Keratinocyte (primary cell): ENCODE data around the gene CTXN2. TPM values are rescaled to one million over a fixed set of nuclear protein-coding genes. Genes with fewer than 3 reads are reported as not detected.

ENCODE experiments used
- DNase-seq: peaks from one replicate; pipeline ENCODE4 v3.0.0-alpha.2; 2011; ENCODE audit warnings: low read depth, missing footprints, low spot score
- FAIRE-seq: peaks from 2 replicates; lab custom pipeline; 2011; peaks lifted over from hg19 to GRCh38; lab: Jason Lieb, UNC
- H2AFZ ChIP-seq: 2 replicates; pipeline ENCODE4 v1.6.0; 2012; ENCODE audit warnings: low read length, control low read depth, inconsistent platforms; ENCODE audit not compliant: control insufficient read depth
- H3K27ac ChIP-seq: 2 replicates; pipeline ENCODE4 v1.5.1; 2011; ENCODE audit warnings: low read length; ENCODE audit not compliant: control insufficient read depth, insufficient read depth
- H3K27me3 ChIP-seq: 3 replicates; pipeline ENCODE4 v1.6.0; 2011; ENCODE audit warnings: low read length; ENCODE audit not compliant: control insufficient read depth, insufficient read depth; ENCODE audit errors: extremely low read depth
- H3K36me3 ChIP-seq, 2 experiments: 2 replicates in 1 of 2; 3 replicates in 1 of 2; pipeline ENCODE4 v1.5.1; 2011; ENCODE audit warnings: low read length in 2 of 2, mild to moderate bottlenecking in 1 of 2; ENCODE audit not compliant: control insufficient read depth in 2 of 2, insufficient read depth in 2 of 2; ENCODE audit errors: extremely low read depth in 1 of 2
- H3K4me1 ChIP-seq: 3 replicates; pipeline ENCODE4 v1.5.1; 2011; ENCODE audit warnings: low read length; ENCODE audit not compliant: control insufficient read depth, insufficient read depth; ENCODE audit errors: extremely low read depth
- H3K4me2 ChIP-seq: 3 replicates; pipeline ENCODE4 v1.6.0; 2011; ENCODE audit warnings: low read depth, low read length; ENCODE audit not compliant: control insufficient read depth, insufficient read depth; ENCODE audit errors: extremely low read depth
- H3K4me3 ChIP-seq, 3 experiments: fragments of 200-600 bp in 1 of 3; sonication (generic) in 1 of 3; 2 replicates in 2 of 3; 3 replicates in 1 of 3; pipeline ENCODE4 v1.5.1; 2011 to 2016; ENCODE audit warnings: low read length in 3 of 3, mild to moderate bottlenecking in 3 of 3, control low read depth in 2 of 3, inconsistent platforms in 1 of 3, low read depth in 1 of 3, mixed read lengths in 1 of 3, mixed run types in 1 of 3, moderate library complexity in 1 of 3; ENCODE audit not compliant: control insufficient read depth in 2 of 3, insufficient read depth in 2 of 3; ENCODE audit errors: extremely low read depth in 1 of 3
- H3K79me2 ChIP-seq: 2 replicates; pipeline ENCODE4 v1.6.0; 2012; ENCODE audit warnings: low read length; ENCODE audit not compliant: control insufficient read depth, insufficient read depth
- H3K9ac ChIP-seq: 3 replicates; pipeline ENCODE4 v1.6.0; 2011; ENCODE audit warnings: low read length; ENCODE audit not compliant: control insufficient read depth, insufficient read depth; ENCODE audit errors: extremely low read depth
- H3K9me1 ChIP-seq: 3 replicates; pipeline ENCODE4 v1.6.0; 2011; ENCODE audit warnings: low read length; ENCODE audit not compliant: control insufficient read depth, insufficient read depth; ENCODE audit errors: extremely low read depth
- H3K9me3 ChIP-seq: 2 replicates; pipeline ENCODE4 v1.5.1; 2012; ENCODE audit warnings: low read depth, low read length; ENCODE audit not compliant: control insufficient read depth
- H4K20me1 ChIP-seq: 3 replicates; pipeline ENCODE4 v1.6.0; 2011; ENCODE audit warnings: low read length; ENCODE audit not compliant: control insufficient read depth, insufficient read depth; ENCODE audit errors: extremely low read depth
- CTCF ChIP-seq, 3 experiments: IDR thresholded peaks in 1 of 3; conservative IDR thresholded peaks in 1 of 3; optimal IDR thresholded peaks in 1 of 3; 2 replicates in 2 of 3; 3 replicates in 1 of 3; pipeline versions ENCODE3 to v1.5.1; 2011; ENCODE audit warnings: low read length in 3 of 3, mild to moderate bottlenecking in 3 of 3, moderate library complexity in 2 of 3, control low read depth in 1 of 3, inconsistent platforms in 1 of 3; ENCODE audit not compliant: insufficient read depth in 2 of 3; ENCODE audit errors: extremely low read depth in 1 of 3
- EZH2 ChIP-seq: IDR thresholded peaks from one replicate; pipeline ENCODE4 v1.6.1; 2012; ENCODE audit warnings: inconsistent platforms, mild to moderate bottlenecking, low read length, moderate library complexity
- dilution Hi-C: fragments of 300-500 bp; cut with MboI; formaldehyde crosslinking; loops from one replicate; pipeline ENCODE4 v1.7.0; 2020; ENCODE audit warnings: low sequenced_read_pairs; ENCODE audit not compliant: extremely low pct_ligation_motif_present
- polyA plus RNA-seq, 5 experiments: library from polyadenylated mRNA; depleted of rRNA in 3 of 5; stranded (reverse) in 3 of 5; stranded (forward) in 1 of 5; unstranded in 1 of 5; fragments of >200 nt; gene quantifications; 1 replicate in 1 of 5; 2 replicates in 3 of 5; 3 replicates in 1 of 5; pipeline versions ENCODE4 v1.2.1 to v1.2.3, GENCODE V29; 2011 to 2012; ENCODE audit warnings: missing spikeins in 2 of 5, low read depth in 1 of 5, low replicate concordance in 1 of 5

CTXN2 gene
- polyA plus RNA-seq, 1 donor (not counting 4 experiments of a cell fraction or from before 2014, with no cell fraction given): not detected

GRCh38 chr15:48190932-48191573 lies 412 bp upstream of the CTXN2 start:
- Histone ChIP-seq H3K36me3 (no peaks in the 10 kb centered on the region), H3K27ac (no peak overlapping the region), H3K27me3 (peaks cover 11% of the 10 kb centered on the region), H3K9ac (no peak overlapping the region), H3K4me1 (no peaks in the 10 kb centered on the region), H3K79me2 (no peaks in the 10 kb centered on the region), H3K4me2 (peak overlapping the region; percentile 57), H3K4me3 (no peak overlapping the region), H3K9me1 (no peaks in the 10 kb centered on the region), H3K9me3 (no peaks in the 10 kb centered on the region), H4K20me1 (no peaks in the 10 kb centered on the region), H2AFZ (no peak overlapping the region)
- FAIRE-seq: no peak
- dilution Hi-C loops: no loop called here
- DNase-seq: peak; percentile 4
- TF ChIP-seq CTCF (optimal IDR thresholded peaks at IDR 0.05 in 1 of 3, IDR thresholded peaks at IDR 0.05 in 1 of 3, conservative IDR thresholded peaks at IDR 0.05 in 1 of 3; ENCODE audit: extremely low read depth in 1 of 3, insufficient read depth in 2 of 3, low read length in 3 of 3): no peak
- TF ChIP-seq EZH2: no peak

- no peak for FAIRE-seq
- Histone ChIP-seq H4K20me1 (no peaks in the 10 kb centered on the region), H3K36me3 (no peaks in the 10 kb centered on the region), H3K27me3 (no peaks in the 10 kb centered on the region), H3K4me2 (no peak overlapping the region), H3K9ac (no peak overlapping the region), H3K4me3 (no peak overlapping the region), H3K9me3 (no peaks in the 10 kb centered on the region), H2AFZ (no peak overlapping the region), H3K4me1 (no peaks in the 10 kb centered on the region), H3K27ac (no peak overlapping the region), H3K9me1 (no peaks in the 10 kb centered on the region), H3K79me2 (no peaks in the 10 kb centered on the region)
- no peak for TF ChIP-seq EZH2
- TF ChIP-seq CTCF (optimal IDR thresholded peaks at IDR 0.05 in 1 of 3, IDR thresholded peaks at IDR 0.05 in 1 of 3, conservative IDR thresholded peaks at IDR 0.05 in 1 of 3; ENCODE audit: extremely low read depth in 1 of 3, insufficient read depth in 2 of 3, low read length in 3 of 3): no peak
- dilution Hi-C loops: no loop called here
- DNase-seq: no peak
Measured at GRCh38 chr15:48202068-48202467, 10.6 kb downstream of the CTXN2 start.
